Epithelial cell of proximal tubule (primary cell): ENCODE data around the gene PSMA7. TPM values are rescaled to one million over a fixed set of nuclear protein-coding genes. Genes with fewer than 3 reads are reported as not detected.

Experiments
- DNase-seq: peaks from one replicate; pipeline ENCODE4 v3.0.0-alpha.2; 2011; ENCODE audit warnings: low read depth
- H3K4me3 ChIP-seq: 2 replicates; pipeline ENCODE4 v1.5.1; 2011; ENCODE audit warnings: low read depth, mild to moderate bottlenecking, low read length
- total RNA-seq: library from RNA; depleted of rRNA; stranded (reverse); fragments of >200 nt; gene quantifications from 2 replicates; pipeline ENCODE4 v1.2.3, GENCODE V29; 2015
- TF ChIP-seq, protein P1 (sequence below): conservative IDR thresholded peaks from 2 replicates; pipeline ENCODE4 v1.5.1; 2012; ENCODE audit warnings: low read depth, mild to moderate bottlenecking, low read length

The PSMA7 gene
- total RNA-seq, 1 donor from 2014 or later = 541 TPM

DNA sequence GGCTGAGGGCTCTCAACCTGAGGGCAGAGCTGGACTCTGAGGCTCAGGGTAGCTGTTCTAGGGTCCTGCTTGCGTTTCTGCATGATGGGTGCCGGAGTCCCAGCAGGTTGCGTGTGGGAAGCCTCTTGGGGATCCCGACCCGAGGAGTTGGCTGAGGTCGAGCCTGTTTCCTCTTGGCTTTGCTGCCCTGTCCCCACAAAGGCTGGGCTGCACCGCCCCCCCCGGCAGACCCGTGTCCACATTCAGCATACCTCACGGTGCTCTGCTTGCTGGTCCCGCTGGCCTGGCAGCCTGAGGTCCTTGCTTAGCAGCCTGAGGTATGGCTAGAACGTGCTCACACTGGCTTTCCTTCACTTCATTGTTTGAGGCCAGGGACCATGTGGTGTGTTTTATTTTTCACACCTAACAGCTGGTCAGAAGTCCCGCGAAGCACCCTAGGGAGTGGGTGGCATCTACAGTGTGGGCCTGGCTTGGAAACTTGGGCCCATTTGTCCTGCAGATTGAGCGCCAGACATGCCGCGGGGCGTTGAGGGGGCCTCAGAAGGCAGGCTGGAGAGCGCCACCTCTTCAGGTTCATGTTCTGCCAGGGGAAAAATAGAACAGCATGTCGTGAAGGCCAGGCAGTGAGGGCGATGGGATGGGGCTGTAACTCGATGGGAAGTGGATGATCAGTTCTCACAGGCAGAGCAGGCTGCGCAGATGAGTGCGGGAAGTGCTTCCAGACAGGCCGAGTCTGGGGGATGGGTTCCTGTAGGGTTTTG lies 11.5 kb downstream of the PSMA7 start:
- H3K4me3 ChIP-seq = no peak overlapping the region
- DNase-seq = no peak
- TF ChIP-seq, protein P1, sequence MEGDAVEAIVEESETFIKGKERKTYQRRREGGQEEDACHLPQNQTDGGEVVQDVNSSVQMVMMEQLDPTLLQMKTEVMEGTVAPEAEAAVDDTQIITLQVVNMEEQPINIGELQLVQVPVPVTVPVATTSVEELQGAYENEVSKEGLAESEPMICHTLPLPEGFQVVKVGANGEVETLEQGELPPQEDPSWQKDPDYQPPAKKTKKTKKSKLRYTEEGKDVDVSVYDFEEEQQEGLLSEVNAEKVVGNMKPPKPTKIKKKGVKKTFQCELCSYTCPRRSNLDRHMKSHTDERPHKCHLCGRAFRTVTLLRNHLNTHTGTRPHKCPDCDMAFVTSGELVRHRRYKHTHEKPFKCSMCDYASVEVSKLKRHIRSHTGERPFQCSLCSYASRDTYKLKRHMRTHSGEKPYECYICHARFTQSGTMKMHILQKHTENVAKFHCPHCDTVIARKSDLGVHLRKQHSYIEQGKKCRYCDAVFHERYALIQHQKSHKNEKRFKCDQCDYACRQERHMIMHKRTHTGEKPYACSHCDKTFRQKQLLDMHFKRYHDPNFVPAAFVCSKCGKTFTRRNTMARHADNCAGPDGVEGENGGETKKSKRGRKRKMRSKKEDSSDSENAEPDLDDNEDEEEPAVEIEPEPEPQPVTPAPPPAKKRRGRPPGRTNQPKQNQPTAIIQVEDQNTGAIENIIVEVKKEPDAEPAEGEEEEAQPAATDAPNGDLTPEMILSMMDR = no peak

GRCh38 chr20:62129731-62130531 lies 13.3 kb downstream of the PSMA7 start:
- no peak for DNase-seq
- no peak overlapping the region for H3K4me3 ChIP-seq
- TF ChIP-seq, protein P1 = no peak

DNA sequence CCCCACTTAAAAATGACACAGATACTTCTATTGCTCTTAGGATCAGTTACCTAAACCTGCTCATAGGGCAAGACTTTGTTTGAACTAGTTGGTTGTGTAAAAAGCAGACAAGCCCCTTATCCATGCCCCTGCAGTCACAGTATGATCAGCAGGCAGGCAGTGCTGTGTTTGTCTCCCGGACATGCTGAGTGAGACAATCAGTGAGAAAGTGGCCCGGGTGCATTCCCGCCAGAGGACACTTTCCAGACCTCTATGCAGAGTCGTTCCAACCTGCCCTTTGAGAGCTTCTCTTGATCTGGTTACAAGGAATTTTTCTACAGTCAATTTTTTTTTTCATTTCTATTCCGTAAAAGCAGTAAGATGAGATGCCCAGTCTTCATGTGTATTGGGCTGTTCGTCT lies 14.7 kb downstream of the PSMA7 start:
- H3K4me3 ChIP-seq = no peak overlapping the region
- TF ChIP-seq, protein P1 = no peak
- DNase-seq = no peak

DNA sequence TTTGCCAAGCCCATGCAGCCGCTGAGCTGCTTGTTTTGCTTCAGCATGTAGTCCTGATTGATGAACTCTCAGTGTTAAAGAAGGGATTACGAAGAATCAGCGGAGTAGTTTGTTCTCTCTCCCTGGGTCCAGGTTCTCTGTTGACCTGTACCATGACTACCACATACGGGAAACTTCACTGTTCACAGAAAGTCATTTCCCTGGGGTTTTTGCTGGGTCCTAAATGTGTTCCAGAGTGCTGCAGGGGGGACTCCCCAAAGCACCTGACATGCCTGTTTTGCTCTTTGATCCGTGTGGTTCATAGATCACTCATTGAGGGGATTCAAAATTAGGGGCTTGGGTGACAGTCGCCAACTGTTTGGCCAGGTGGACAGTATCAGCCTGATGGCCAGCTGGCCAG lies 15.4 kb downstream of the PSMA7 start:
- TF ChIP-seq, protein P1 = no peak
- DNase-seq = no peak
- H3K4me3 ChIP-seq = no peak overlapping the region

- TF ChIP-seq, protein P1 = no peak
- no peak for DNase-seq
- H3K4me3 ChIP-seq = no peak overlapping the region
Observed at GRCh38 chr20:62126141-62126540, 17.1 kb downstream of the PSMA7 start.

DNA sequence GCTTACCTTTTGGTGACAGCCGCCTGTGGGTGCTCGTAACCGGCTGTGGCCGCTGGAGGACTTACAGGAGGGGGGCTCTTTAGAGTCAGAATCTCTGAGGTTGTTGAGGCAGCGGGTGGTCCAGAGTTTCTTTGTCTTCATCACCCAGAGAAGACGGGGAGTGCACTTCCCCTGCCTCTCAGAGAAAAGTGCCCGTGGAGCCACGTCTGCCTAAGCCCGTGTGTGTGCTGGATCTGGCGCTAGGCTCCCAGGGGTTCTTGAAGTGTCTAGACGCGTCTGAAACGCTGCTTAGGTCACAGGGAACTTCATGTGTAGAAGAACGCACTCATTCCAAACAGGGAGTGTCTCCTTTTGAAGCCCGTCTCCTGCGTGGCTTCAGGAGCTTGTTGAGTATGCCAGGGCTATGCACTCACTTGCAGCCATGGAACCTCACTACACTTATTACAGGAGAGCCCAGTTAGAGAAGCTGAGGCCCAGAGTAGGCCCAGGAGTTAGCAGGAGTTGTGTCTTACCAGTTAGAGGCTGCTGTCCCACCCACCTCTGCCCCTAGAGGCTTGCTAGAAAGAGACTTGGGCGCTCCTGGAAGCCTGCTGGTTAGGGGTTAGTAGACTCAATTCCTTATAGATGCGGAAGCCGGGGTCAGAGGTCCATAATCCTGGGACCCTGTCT lies 19.6 kb downstream of the PSMA7 start:
- TF ChIP-seq, protein P1 = peak; percentile 23
- peak overlapping the region; percentile 67 for H3K4me3 ChIP-seq
- DNase-seq = no peak
